Esophagus squamous epithelium (tissue), 5 donors: ENCODE data around the gene GCNT1. TPM values are rescaled to one million over a fixed set of nuclear protein-coding genes. Genes with fewer than 3 reads are reported as not detected.

Experiments
- DNase-seq: peaks from one replicate; lab custom pipeline; 2025; lab: John Stamatoyannopoulos, UW
- H3K27ac ChIP-seq, 4 donors: fragments of 200-600 bp; sonication (generic); one replicate each; pipeline ENCODE4 v1.5.1; 2016 to 2019; ENCODE audit warnings: mild to moderate bottlenecking in 1 of 4
- H3K27me3 ChIP-seq, 4 donors: fragments of 200-600 bp; sonication (generic); 1 replicate in 3 of 4; 2 replicates in 1 of 4; pipeline versions ENCODE4 v1.5.1 to v1.6.0; 2017 to 2021; ENCODE audit warnings: antibody characterized with exemption in 1 of 4
- H3K36me3 ChIP-seq, 3 donors: fragments of 200-600 bp; sonication (generic); one replicate each; pipeline ENCODE4 v1.5.1; 2016 to 2019
- H3K4me1 ChIP-seq, 3 donors: fragments of 200-600 bp; sonication (generic); one replicate each; pipeline ENCODE4 v1.5.1; 2017 to 2019
- H3K4me3 ChIP-seq, 4 donors: fragments of 200-600 bp; sonication (generic); 1 replicate in 3 of 4; 2 replicates in 1 of 4; pipeline ENCODE4 v1.5.1; 2016 to 2019; ENCODE audit warnings: mild to moderate bottlenecking in 2 of 4, moderate library complexity in 1 of 4
- H3K9me3 ChIP-seq, 3 donors: fragments of 200-600 bp; sonication (generic); one replicate each; pipeline ENCODE4 v1.5.1; 2016 to 2019
- CTCF ChIP-seq, 6 experiments: fragments of 450-650 bp in 4 of 6; fragments of 200-600 bp in 2 of 6; sonication (generic) in 2 of 6; IDR thresholded peaks; one replicate each; pipeline ENCODE4 v1.5.1; 2016 to 2019; ENCODE audit warnings: antibody characterized with exemption in 6 of 6, mild to moderate bottlenecking in 4 of 6, moderate library complexity in 4 of 6
- POLR2A ChIP-seq, 4 donors: fragments of 450-650 bp; IDR thresholded peaks; one replicate each; pipeline ENCODE4 v1.6.1; 2017; ENCODE audit warnings: antibody characterized with exemption in 4 of 4, mild to moderate bottlenecking in 4 of 4, moderate library complexity in 3 of 4
- WGBS, 2 donors: methylation state at CpG; one replicate each; pipeline ENCODE4 v1.1.5; 2018; 5-methylcytosine and 5-hydroxymethylcytosine counted together
- intact Hi-C: fragments of 100-400 bp; cut with DNase I; formaldehyde crosslinking; loops from one replicate; pipeline ENCODE4 v1.15.0; 2022
- total RNA-seq, 4 donors: library from RNA; depleted of rRNA; stranded (reverse); fragments of >200 nt; gene quantifications; one replicate each; pipeline ENCODE4 v1.1.0, GENCODE V29; 2016
- donor health status: DM: yes; HTN: yes; CAD: no.

The GCNT1 gene
- total RNA-seq, 4 donors from 2014 or later, result 1.1 to 4.8 (median 3.0) TPM

- Histone ChIP-seq H3K4me1 (peaks cover 0 to 14% (median 3%) of the 10 kb centered on the region in 3 donors), H3K27me3 (no peaks in the 10 kb centered on the region), H3K27ac (no peak overlapping the region), H3K4me3 (no peak overlapping the region), H3K9me3 (no peaks in the 10 kb centered on the region), H3K36me3 (no peaks in the 10 kb centered on the region)
- intact Hi-C loops, result no loop called here
- TF ChIP-seq CTCF (IDR thresholded peaks at IDR 0.05) (no peak), POLR2A (IDR thresholded peaks at IDR 0.05) (no peak)
- no peak for DNase-seq
These were observed 43.3 kb upstream of the GCNT1 start for GRCh38 chr9:76415731-76416130.

GRCh38 chr9:76417394-76417793, 41.6 kb upstream of the GCNT1 start:
- Histone ChIP-seq H3K4me1 (peaks cover 0 to 14% (median 3%) of the 10 kb centered on the region in 3 donors), H3K36me3 (no peaks in the 10 kb centered on the region), H3K27me3 (no peaks in the 10 kb centered on the region), H3K27ac (no peak overlapping the region), H3K4me3 (no peak overlapping the region), H3K9me3 (no peaks in the 10 kb centered on the region)
- TF ChIP-seq CTCF (IDR thresholded peaks at IDR 0.05), result no peak
- no peak for DNase-seq
- 0 to 73% methylated on average over 1 of the region's 1 CpG for WGBS, 2 donors
- intact Hi-C loops, result no loop called here

GRCh38 chr9:76419782-76420380, 39.1 kb upstream of the GCNT1 start:
- DNase-seq, result no peak
- TF ChIP-seq POLR2A (IDR thresholded peaks at IDR 0.05) (no peak), CTCF (IDR thresholded peaks at IDR 0.05) (peak in 3 of 6 experiments; percentile 27 to 52 (median 37))

GRCh38 chr9:76423216-76424177, 35.5 kb upstream of the GCNT1 start:
- no peak for TF ChIP-seq POLR2A (IDR thresholded peaks at IDR 0.05)
- TF ChIP-seq CTCF (IDR thresholded peaks at IDR 0.05), result no peak
- H3K4me1 ChIP-seq, result no peaks in the 10 kb centered on the region
- intact Hi-C loops, result no loop called here
- 46 to 73% methylated on average over 2 of the region's 2 CpGs for WGBS, 2 donors
- DNase-seq, result no peak
- no peak overlapping the region for H3K27ac ChIP-seq
- H3K9me3 ChIP-seq, result no peaks in the 10 kb centered on the region
- H3K36me3 ChIP-seq, result no peaks in the 10 kb centered on the region
- H3K4me3 ChIP-seq, result no peak overlapping the region
- no peaks in the 10 kb centered on the region for H3K27me3 ChIP-seq

More at GRCh38 chr9:76419782-76420380, 39.1 kb upstream of the GCNT1 start:
- H3K9me3 ChIP-seq, result no peaks in the 10 kb centered on the region
- peaks cover 0 to 12% (median 3%) of the 10 kb centered on the region in 3 donors for H3K4me1 ChIP-seq
- no peak overlapping the region for H3K27ac ChIP-seq
- WGBS, 2 donors, result 51 to 58% methylated on average over 2 of the region's 2 CpGs
- no peaks in the 10 kb centered on the region for H3K36me3 ChIP-seq
- H3K27me3 ChIP-seq, result no peaks in the 10 kb centered on the region
- intact Hi-C loops, result no loop called here
- no peak overlapping the region for H3K4me3 ChIP-seq

- Histone ChIP-seq H3K27ac (no peak overlapping the region), H3K4me3 (no peak overlapping the region), H3K9me3 (no peaks in the 10 kb centered on the region), H3K36me3 (no peaks in the 10 kb centered on the region), H3K27me3 (no peaks in the 10 kb centered on the region), H3K4me1 (no peaks in the 10 kb centered on the region)
- no peak for DNase-seq
- WGBS, 2 donors, result 76 to 87% methylated on average over 4 of the region's 4 CpGs
- TF ChIP-seq POLR2A (IDR thresholded peaks at IDR 0.05) (no peak), CTCF (IDR thresholded peaks at IDR 0.05) (no peak)
- intact Hi-C loops, result no loop called here
These were observed 34.5 kb upstream of the GCNT1 start for GRCh38 chr9:76424491-76424890.
